GM12891 (cell line): ENCODE measurements around the gene C11orf54.

Experiments used
- PAX5 ChIP-seq: IDR thresholded peaks from 2 replicates; pipeline ENCODE4 v1.6.1; 2011; ENCODE audit warnings: low read length, moderate library complexity, mild to moderate bottlenecking; ENCODE audit not compliant: insufficient read depth, severe bottlenecking
- POLR2A ChIP-seq: IDR thresholded peaks from 2 replicates; pipeline ENCODE4 v1.6.1; 2011; ENCODE audit warnings: low read depth, low read length, control low read depth
- POLR2AphosphoS5 ChIP-seq: IDR thresholded peaks from 2 replicates; pipeline ENCODE4 v1.6.1; 2011; ENCODE audit warnings: low read depth, low read length, control low read depth
- POU2F2 ChIP-seq: IDR thresholded peaks from 2 replicates; pipeline ENCODE4 v1.6.1; 2011; ENCODE audit warnings: low read depth, mild to moderate bottlenecking, control low read depth, low read length, moderate library complexity
- SPI1 ChIP-seq: IDR thresholded peaks from 2 replicates; pipeline ENCODE4 v1.6.1; 2011; ENCODE audit warnings: low read depth, low read length, control low read depth
- TAF1 ChIP-seq: IDR thresholded peaks from 2 replicates; pipeline ENCODE4 v1.6.1; 2011; ENCODE audit warnings: low read depth, low read length, control low read depth

- TF ChIP-seq POLR2AphosphoS5 (no peak), POLR2A (no peak), TAF1 (no peak), SPI1 (no peak), PAX5 (no peak), POU2F2 (no peak)
Measured at GRCh38 chr11:93700830-93701229, 40.6 kb upstream of the C11orf54 start.
